Retinal pigment epithelial cell (primary cell): ENCODE data around the gene GALM.

Experiments
- DNase-seq: peaks from one replicate; pipeline ENCODE4 v3.0.0-alpha.2; 2010; ENCODE audit warnings: low read depth
- H3K4me3 ChIP-seq: 2 replicates; pipeline ENCODE4 v1.5.1; 2011; ENCODE audit warnings: mild to moderate bottlenecking, low read length, control low read depth, moderate library complexity
- CTCF ChIP-seq: conservative IDR thresholded peaks from 2 replicates; pipeline ENCODE4 v1.5.1; 2011; ENCODE audit warnings: low read depth, low read length, control low read depth, inconsistent platforms

Gene GALM

GRCh38 chr2:38740851-38741731 lies 75.2 kb downstream of the GALM start:
- TF ChIP-seq CTCF, result peak; percentile 15
- DNase-seq, result no peak
- H3K4me3 ChIP-seq, result no peak overlapping the region

DNA sequence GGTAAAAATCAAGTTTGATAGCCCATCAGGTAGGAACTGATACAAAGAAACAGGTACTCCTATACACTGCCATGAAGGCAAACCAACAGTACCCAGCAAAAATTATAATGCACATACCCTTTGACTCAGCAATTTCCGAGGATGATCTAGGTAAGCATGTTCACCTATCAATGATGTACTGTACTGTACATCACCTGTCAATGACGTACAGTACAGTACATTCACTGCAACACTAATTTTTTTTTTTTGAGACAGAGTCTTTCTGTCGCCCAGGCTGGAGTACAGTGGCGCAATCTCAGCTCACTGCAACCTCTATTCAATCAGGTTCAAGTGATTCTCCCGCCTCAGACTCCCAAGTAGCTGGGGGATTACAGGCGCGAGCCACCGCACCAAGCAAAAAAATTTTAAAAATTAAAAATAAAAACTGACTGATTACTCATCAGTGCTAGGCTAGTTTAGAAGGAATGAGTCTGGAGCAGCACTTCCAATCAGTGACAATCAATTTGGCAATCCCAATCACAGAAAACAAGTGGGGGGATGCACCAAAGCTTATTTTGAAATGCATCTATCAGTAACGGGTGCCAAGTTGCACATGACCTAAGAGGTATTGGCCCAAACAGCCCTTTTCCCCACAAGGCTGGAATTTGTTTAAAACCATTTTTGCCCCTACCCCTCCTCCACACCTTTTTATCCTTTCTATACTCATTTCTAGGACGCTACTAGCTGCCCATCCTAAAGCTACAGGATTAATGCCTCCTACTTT lies 77.1 kb downstream of the GALM start:
- H3K4me3 ChIP-seq, result no peak overlapping the region
- no peak for DNase-seq
- TF ChIP-seq CTCF, result no peak

GRCh38 chr2:38743672-38744398 lies 77.9 kb downstream of the GALM start:
- TF ChIP-seq CTCF, result no peak
- no peak for DNase-seq
- H3K4me3 ChIP-seq, result no peak overlapping the region

- H3K4me3 ChIP-seq, result no peak overlapping the region
- DNase-seq, result no peak
- TF ChIP-seq CTCF, result no peak
These were observed 78.5 kb downstream of the GALM start for GRCh38 chr2:38744399-38744780.

DNA sequence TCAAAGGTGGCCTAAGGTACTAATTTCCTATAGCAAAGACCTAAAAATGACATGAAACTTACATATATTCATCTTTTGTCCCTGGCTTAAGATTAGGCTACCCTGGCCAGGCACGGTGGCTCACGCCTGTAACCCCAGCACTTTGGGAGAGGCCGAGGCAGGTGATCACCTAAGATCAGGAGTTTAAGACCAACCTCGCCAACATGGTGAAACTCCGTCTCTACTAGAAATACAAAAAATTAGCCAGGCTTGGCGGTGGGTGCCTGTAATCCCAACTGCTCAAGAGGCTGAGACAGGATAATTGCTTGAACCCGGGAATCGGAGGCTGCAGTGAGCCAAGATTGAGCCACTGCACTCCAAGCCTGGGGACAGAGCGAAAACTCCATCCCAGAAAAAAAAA lies 79.4 kb downstream of the GALM start:
- H3K4me3 ChIP-seq, result no peak overlapping the region
- no peak for TF ChIP-seq CTCF
- DNase-seq, result no peak

DNA sequence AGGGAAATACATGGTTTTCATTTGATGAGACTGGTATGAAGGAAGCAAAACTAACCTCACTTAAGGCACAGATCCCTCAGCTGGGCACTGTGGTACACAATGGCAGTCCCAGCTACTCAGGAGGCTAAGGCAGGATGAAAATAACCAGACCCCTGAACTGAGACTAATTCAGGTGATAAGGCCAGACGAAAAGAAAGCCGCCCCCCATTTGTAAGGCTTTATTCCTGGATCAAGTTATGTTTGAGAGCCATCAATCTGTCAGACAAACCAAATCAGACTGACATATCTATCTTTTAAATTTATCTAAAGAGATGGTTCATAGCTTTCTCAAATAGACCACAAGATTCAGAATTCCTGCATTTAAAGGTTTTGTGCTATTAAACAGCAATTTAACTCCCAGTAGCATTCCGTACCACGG lies 81.1 kb downstream of the GALM start:
- DNase-seq, result no peak
- H3K4me3 ChIP-seq, result no peak overlapping the region
- TF ChIP-seq CTCF, result no peak
